ENCODE data around the gene PPP2R5A. TPM values are rescaled to one million over a fixed set of nuclear protein-coding genes. Genes with fewer than 3 reads are reported as not detected.

PPP2R5A gene
- total and polyA plus RNA-seq, 2 of the 13 experiments (the other 11 are each of a cell fraction or from before 2014, with no cell fraction given) = 22.0 to 31.4 TPM

DNA sequence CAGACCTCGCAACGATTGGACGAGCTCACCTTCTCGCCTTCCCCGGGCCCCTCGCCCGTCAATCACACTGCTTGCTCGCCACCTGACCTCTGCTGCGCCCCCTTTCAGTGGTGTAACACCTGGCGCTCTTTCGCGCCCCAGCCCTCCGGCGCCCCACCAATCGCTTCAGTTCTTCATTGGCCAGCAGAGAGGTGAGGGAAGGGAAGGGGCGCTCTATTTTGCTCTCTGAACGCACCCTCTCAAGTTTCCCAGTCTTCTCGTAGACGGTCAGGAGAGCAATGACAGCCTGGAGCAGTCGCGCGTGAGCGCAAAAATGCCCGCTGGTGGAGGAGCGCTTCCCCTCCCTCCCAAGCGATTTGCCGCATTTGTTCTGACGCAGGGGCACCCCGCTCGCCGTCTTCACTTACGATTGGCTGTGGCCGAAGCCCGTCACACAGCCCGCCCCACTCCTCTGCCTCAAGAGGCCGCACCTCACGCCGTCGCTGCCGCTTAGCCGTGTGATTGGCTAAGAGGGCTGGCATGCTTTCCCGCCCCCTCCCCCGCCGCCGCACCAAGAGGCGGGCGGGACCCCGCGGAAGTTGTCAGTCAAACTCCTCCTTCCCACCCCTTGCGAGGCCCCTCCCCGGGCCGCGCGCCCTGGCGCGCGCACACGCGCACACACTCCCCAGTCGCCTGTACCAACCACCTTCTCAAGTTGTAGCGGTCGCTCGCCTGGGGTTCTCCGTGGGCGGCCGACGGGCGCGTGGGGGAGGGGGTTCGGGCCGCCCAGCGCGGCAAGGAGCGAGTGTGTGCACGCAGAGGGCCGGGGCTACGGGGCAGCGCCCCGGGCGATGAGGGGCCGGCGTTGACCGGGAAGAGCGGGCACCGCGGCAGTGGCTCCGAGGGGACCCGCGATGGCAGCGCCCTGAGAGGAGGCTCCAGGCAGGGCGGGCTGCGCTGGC, at the start of gene PPP2R5A (continued):
- TF ChIP-seq, protein P1, sequence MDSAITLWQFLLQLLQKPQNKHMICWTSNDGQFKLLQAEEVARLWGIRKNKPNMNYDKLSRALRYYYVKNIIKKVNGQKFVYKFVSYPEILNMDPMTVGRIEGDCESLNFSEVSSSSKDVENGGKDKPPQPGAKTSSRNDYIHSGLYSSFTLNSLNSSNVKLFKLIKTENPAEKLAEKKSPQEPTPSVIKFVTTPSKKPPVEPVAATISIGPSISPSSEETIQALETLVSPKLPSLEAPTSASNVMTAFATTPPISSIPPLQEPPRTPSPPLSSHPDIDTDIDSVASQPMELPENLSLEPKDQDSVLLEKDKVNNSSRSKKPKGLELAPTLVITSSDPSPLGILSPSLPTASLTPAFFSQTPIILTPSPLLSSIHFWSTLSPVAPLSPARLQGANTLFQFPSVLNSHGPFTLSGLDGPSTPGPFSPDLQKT (CRISPR knock-in tag; IDR thresholded peaks at IDR 0.05; ENCODE audit: borderline replicate concordance) = no peak
- TF ChIP-seq, protein P2, sequence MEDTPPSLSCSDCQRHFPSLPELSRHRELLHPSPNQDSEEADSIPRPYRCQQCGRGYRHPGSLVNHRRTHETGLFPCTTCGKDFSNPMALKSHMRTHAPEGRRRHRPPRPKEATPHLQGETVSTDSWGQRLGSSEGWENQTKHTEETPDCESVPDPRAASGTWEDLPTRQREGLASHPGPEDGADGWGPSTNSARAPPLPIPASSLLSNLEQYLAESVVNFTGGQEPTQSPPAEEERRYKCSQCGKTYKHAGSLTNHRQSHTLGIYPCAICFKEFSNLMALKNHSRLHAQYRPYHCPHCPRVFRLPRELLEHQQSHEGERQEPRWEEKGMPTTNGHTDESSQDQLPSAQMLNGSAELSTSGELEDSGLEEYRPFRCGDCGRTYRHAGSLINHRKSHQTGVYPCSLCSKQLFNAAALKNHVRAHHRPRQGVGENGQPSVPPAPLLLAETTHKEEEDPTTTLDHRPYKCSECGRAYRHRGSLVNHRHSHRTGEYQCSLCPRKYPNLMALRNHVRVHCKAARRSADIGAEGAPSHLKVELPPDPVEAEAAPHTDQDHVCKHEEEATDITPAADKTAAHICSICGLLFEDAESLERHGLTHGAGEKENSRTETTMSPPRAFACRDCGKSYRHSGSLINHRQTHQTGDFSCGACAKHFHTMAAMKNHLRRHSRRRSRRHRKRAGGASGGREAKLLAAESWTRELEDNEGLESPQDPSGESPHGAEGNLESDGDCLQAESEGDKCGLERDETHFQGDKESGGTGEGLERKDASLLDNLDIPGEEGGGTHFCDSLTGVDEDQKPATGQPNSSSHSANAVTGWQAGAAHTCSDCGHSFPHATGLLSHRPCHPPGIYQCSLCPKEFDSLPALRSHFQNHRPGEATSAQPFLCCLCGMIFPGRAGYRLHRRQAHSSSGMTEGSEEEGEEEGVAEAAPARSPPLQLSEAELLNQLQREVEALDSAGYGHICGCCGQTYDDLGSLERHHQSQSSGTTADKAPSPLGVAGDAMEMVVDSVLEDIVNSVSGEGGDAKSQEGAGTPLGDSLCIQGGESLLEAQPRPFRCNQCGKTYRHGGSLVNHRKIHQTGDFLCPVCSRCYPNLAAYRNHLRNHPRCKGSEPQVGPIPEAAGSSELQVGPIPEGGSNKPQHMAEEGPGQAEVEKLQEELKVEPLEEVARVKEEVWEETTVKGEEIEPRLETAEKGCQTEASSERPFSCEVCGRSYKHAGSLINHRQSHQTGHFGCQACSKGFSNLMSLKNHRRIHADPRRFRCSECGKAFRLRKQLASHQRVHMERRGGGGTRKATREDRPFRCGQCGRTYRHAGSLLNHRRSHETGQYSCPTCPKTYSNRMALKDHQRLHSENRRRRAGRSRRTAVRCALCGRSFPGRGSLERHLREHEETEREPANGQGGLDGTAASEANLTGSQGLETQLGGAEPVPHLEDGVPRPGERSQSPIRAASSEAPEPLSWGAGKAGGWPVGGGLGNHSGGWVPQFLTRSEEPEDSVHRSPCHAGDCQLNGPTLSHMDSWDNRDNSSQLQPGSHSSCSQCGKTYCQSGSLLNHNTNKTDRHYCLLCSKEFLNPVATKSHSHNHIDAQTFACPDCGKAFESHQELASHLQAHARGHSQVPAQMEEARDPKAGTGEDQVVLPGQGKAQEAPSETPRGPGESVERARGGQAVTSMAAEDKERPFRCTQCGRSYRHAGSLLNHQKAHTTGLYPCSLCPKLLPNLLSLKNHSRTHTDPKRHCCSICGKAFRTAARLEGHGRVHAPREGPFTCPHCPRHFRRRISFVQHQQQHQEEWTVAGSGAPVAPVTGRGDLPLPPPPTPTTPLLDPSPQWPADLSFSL (CRISPR knock-in tag; IDR thresholded peaks at IDR 0.05) = no peak
- TF ChIP-seq SMARCE1 (IDR thresholded peaks at IDR 0.05; ENCODE audit: borderline replicate concordance) (no peak), MATR3 (CRISPR knock-in tag; IDR thresholded peaks at IDR 0.05) (no peak), JDP2 (CRISPR knock-in tag; IDR thresholded peaks at IDR 0.05; ENCODE audit: borderline replicate concordance) (no peak), ZBTB42 (CRISPR knock-in tag; IDR thresholded peaks at IDR 0.05) (no peak), HOXA9 (CRISPR knock-in tag; IDR thresholded peaks at IDR 0.05; ENCODE audit: borderline replicate concordance) (no peak), ZNF619 (CRISPR knock-in tag; IDR thresholded peaks at IDR 0.05) (no peak), RNF2 (conservative IDR thresholded peaks at IDR 0.05; ENCODE audit: low read depth) (no peak; the same call in 1 of the 2 replicates), SRSF4 (IDR thresholded peaks at IDR 0.05; ENCODE audit: low read depth, low read length, poor library complexity, severe bottlenecking) (no peak), KDM6A (CRISPR knock-in tag; IDR thresholded peaks at IDR 0.05; ENCODE audit: low read depth) (no peak), PITX1 (CRISPR knock-in tag; IDR thresholded peaks at IDR 0.05) (peak; percentile 43), HNRNPLL (IDR thresholded peaks at IDR 0.05; ENCODE audit: low read depth, low read length, poor library complexity, severe bottlenecking) (peak; percentile 94), ARNTL (CRISPR knock-in tag; IDR thresholded peaks at IDR 0.05) (peak; percentile 71; the same call in 1 of the 2 replicates), MED1 (CRISPR knock-in tag; IDR thresholded peaks at IDR 0.05) (no peak; the same call in none of the 2 replicates)
- TF ChIP-seq, protein P3, sequence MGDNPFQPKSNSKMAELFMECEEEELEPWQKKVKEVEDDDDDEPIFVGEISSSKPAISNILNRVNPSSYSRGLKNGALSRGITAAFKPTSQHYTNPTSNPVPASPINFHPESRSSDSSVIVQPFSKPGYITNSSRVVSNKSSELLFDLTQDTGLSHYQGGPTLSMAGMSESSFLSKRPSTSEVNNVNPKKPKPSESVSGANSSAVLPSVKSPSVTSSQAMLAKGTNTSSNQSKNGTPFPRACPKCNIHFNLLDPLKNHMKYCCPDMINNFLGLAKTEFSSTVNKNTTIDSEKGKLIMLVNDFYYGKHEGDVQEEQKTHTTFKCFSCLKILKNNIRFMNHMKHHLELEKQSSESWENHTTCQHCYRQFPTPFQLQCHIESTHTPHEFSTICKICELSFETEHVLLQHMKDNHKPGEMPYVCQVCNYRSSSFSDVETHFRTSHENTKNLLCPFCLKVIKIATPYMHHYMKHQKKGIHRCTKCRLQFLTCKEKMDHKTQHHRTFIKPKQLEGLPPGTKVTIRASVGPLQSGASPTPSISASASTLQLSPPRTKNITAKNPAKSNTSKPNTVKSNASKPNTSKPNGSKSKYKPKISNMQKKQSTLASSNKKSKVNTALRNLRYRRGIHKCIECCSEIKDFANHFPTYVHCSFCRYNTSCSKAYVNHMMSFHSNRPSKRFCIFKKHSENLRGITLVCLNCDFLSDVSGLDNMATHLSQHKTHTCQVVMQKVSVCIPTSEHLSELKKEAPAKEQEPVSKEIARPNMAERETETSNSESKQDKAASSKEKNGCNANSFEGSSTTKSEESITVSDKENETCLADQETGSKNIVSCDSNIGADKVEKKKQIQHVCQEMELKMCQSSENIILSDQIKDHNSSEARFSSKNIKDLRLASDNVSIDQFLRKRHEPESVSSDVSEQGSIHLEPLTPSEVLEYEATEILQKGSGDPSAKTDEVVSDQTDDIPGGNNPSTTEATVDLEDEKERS (CRISPR knock-in tag; IDR thresholded peaks at IDR 0.05) = peak; percentile 72; the same call in 1 of the 2 replicates
- TF ChIP-seq, protein P4, sequence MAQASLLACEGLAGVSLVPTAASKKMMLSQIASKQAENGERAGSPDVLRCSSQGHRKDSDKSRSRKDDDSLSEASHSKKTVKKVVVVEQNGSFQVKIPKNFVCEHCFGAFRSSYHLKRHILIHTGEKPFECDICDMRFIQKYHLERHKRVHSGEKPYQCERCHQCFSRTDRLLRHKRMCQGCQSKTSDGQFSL (CRISPR knock-in tag; IDR thresholded peaks at IDR 0.05) = no peak

Data from HepG2 (cell line).